ENCODE measurements around the gene METTL18. TPM values are rescaled to one million over a fixed set of nuclear protein-coding genes. Genes with fewer than 3 reads are reported as not detected.

METTL18 gene
- total and polyA plus RNA-seq, 2 of the 13 experiments (the other 11 are each of a cell fraction or from before 2014, with no cell fraction given) = 2.7 to 6.7 TPM

GRCh38 chr1:169794530-169795416 lies at the start of gene METTL18 (continued):
- TF ChIP-seq, protein P1, sequence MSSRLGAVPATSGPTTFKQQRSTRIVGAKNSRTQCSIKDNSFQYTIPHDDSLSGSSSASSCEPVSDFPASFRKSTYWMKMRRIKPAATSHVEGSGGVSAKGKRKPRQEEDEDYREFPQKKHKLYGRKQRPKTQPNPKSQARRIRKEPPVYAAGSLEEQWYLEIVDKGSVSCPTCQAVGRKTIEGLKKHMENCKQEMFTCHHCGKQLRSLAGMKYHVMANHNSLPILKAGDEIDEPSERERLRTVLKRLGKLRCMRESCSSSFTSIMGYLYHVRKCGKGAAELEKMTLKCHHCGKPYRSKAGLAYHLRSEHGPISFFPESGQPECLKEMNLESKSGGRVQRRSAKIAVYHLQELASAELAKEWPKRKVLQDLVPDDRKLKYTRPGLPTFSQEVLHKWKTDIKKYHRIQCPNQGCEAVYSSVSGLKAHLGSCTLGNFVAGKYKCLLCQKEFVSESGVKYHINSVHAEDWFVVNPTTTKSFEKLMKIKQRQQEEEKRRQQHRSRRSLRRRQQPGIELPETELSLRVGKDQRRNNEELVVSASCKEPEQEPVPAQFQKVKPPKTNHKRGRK (CRISPR knock-in tag; IDR thresholded peaks at IDR 0.05) = no peak
- TF ChIP-seq ZSCAN29 (CRISPR knock-in tag; conservative IDR thresholded peaks at IDR 0.05) = no peak
- TF ChIP-seq, protein P2, sequence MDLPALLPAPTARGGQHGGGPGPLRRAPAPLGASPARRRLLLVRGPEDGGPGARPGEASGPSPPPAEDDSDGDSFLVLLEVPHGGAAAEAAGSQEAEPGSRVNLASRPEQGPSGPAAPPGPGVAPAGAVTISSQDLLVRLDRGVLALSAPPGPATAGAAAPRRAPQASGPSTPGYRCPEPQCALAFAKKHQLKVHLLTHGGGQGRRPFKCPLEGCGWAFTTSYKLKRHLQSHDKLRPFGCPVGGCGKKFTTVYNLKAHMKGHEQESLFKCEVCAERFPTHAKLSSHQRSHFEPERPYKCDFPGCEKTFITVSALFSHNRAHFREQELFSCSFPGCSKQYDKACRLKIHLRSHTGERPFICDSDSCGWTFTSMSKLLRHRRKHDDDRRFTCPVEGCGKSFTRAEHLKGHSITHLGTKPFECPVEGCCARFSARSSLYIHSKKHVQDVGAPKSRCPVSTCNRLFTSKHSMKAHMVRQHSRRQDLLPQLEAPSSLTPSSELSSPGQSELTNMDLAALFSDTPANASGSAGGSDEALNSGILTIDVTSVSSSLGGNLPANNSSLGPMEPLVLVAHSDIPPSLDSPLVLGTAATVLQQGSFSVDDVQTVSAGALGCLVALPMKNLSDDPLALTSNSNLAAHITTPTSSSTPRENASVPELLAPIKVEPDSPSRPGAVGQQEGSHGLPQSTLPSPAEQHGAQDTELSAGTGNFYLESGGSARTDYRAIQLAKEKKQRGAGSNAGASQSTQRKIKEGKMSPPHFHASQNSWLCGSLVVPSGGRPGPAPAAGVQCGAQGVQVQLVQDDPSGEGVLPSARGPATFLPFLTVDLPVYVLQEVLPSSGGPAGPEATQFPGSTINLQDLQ (CRISPR knock-in tag; IDR thresholded peaks at IDR 0.05) = 0 out of 2 replicates have a peak, but pooled peaks have one; percentile 54
- TF ChIP-seq, protein P3, sequence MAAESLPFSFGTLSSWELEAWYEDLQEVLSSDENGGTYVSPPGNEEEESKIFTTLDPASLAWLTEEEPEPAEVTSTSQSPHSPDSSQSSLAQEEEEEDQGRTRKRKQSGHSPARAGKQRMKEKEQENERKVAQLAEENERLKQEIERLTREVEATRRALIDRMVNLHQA (CRISPR knock-in tag; IDR thresholded peaks at IDR 0.05) = no peak
- no peak for TF ChIP-seq ARHGAP35 (CRISPR knock-in tag; IDR thresholded peaks at IDR 0.05; ENCODE audit: borderline replicate concordance)
- no peak for TF ChIP-seq TAF15 (IDR thresholded peaks at IDR 0.05; ENCODE audit: low read depth, low read length, poor library complexity, severe bottlenecking)
- TF ChIP-seq, protein P4, sequence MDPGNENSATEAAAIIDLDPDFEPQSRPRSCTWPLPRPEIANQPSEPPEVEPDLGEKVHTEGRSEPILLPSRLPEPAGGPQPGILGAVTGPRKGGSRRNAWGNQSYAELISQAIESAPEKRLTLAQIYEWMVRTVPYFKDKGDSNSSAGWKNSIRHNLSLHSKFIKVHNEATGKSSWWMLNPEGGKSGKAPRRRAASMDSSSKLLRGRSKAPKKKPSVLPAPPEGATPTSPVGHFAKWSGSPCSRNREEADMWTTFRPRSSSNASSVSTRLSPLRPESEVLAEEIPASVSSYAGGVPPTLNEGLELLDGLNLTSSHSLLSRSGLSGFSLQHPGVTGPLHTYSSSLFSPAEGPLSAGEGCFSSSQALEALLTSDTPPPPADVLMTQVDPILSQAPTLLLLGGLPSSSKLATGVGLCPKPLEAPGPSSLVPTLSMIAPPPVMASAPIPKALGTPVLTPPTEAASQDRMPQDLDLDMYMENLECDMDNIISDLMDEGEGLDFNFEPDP (CRISPR knock-in tag; conservative IDR thresholded peaks at IDR 0.05) = no peak
- TF ChIP-seq ZNF781 (CRISPR knock-in tag; IDR thresholded peaks at IDR 0.05; ENCODE audit: borderline replicate concordance, not compliant biosample characterization) = no peak
- TF ChIP-seq ZNF615 (CRISPR knock-in tag; IDR thresholded peaks at IDR 0.05; ENCODE audit: borderline replicate concordance) = 0 out of 2 replicates have a peak, but pooled peaks have one; percentile 58
- TF ChIP-seq ZNF710 (CRISPR knock-in tag; IDR thresholded peaks at IDR 0.05; ENCODE audit: borderline replicate concordance) = peak; percentile 44; the same call in 1 of the 2 replicates
- no peak for TF ChIP-seq PHB2 (IDR thresholded peaks at IDR 0.05; ENCODE audit: partially characterized antibody)
- TF ChIP-seq ELF4 (CRISPR knock-in tag; IDR thresholded peaks at IDR 0.05; ENCODE audit: borderline replicate concordance) = peak; percentile 92
- no peak for TF ChIP-seq GPBP1L1 (CRISPR knock-in tag; IDR thresholded peaks at IDR 0.05)
- 0 out of 2 replicates have a peak, but pooled peaks have one; percentile 41 for TF ChIP-seq NFIC (IDR thresholded peaks at IDR 0.05; ENCODE audit: low read length)
- no peak for TF ChIP-seq ZUFSP (CRISPR knock-in tag; IDR thresholded peaks at IDR 0.05; ENCODE audit: borderline replicate concordance)
